HepG2 (cell line): Measurements from ENCODE around the gene SEM1. TPM values are rescaled to one million over a fixed set of nuclear protein-coding genes. Genes with fewer than 3 reads are reported as not detected.

Source experiments
- ATAC-seq: fragments of 200-7000 bp; cut with Tn5 transposase; 3 replicates; pipeline ENCODE4 v1.9.1; 2020; ENCODE audit warnings: mild to moderate bottlenecking, moderate library complexity
- BruUV-seq: library from RNA; stranded (reverse); fragments of 400-500 nt; replicated peaks from 2 replicates; lab custom pipeline; 2021; lab: Mats Ljungman, UMichigan
- CTCF ChIA-PET: fragments of 300-600 bp; formaldehyde crosslinking; extraction: SDS; loops from one replicate; lab custom pipeline; 2021; ENCODE audit warnings: low total read pairs, inconsistent platforms, low intra/inter-chr PET ratio; lab: Yijun Ruan, JAX
- POLR2A ChIA-PET: fragments of 350-600 bp; sonication (Branson Sonifier 250); formaldehyde crosslinking; loops from one replicate; lab custom pipeline; 2020; ENCODE audit warnings: antibody characterized with exemption, inconsistent platforms; lab: Yijun Ruan, JAX
- DNase-seq: peaks from one replicate; pipeline ENCODE4 v3.0.0-alpha.2; 2015; ENCODE audit warnings: low spot score
- FAIRE-seq: peaks from 3 replicates; lab custom pipeline; 2011; peaks lifted over from hg19 to GRCh38; lab: Jason Lieb, UNC
- H2AFZ ChIP-seq: one replicate; pipeline ENCODE4 v1.6.1; 2011; ENCODE audit warnings: low read length, inconsistent platforms
- H3K27ac ChIP-seq: fragments of 300-600 bp; 3 replicates; pipeline ENCODE4 v1.8.0; 2011; ENCODE audit warnings: mixed run types, mild to moderate bottlenecking, mixed read lengths, low read length, inconsistent platforms; ENCODE audit not compliant: insufficient read depth; ENCODE audit errors: extremely low read length
- H3K27me3 ChIP-seq, 2 experiments: fragments of 200-600 bp in 1 of 2; 2 replicates in 1 of 2; 3 replicates in 1 of 2; pipeline versions ENCODE4 v1.6.0 to v1.8.0; 2011; ENCODE audit warnings: low read length in 2 of 2, mild to moderate bottlenecking in 2 of 2, moderate library complexity in 2 of 2, inconsistent platforms in 1 of 2; ENCODE audit not compliant: insufficient read depth in 2 of 2, control insufficient read depth in 1 of 2
- H3K36me3 ChIP-seq, 2 experiments: fragments of 200-600 bp in 1 of 2; replicated peaks in 1 of 2; 2 replicates in 1 of 2; 3 replicates in 1 of 2; pipeline versions ENCODE4 v1.5.1 to v1.8.0; 2011; ENCODE audit warnings: low read length in 2 of 2, inconsistent platforms in 1 of 2; ENCODE audit not compliant: insufficient read depth in 2 of 2, control insufficient read depth in 1 of 2
- H3K4me1 ChIP-seq: 2 replicates; pipeline ENCODE4 v1.5.1; 2012; ENCODE audit warnings: low read length, inconsistent platforms; ENCODE audit not compliant: insufficient read depth
- H3K4me2 ChIP-seq: 2 replicates; pipeline ENCODE4 v1.6.0; 2011; ENCODE audit warnings: low read depth, low read length, inconsistent platforms
- H3K4me3 ChIP-seq, 3 experiments: fragments of 200-600 bp in 1 of 3; sonication (generic), shearing (Covaris generic) in 1 of 3; replicated peaks in 1 of 3; 2 replicates each; pipeline ENCODE4 v1.5.1; 2011 to 2016; ENCODE audit warnings: low read length in 3 of 3, inconsistent platforms in 2 of 3, low read depth in 2 of 3, mild to moderate bottlenecking in 2 of 3, control low read depth in 1 of 3, mixed read lengths in 1 of 3; ENCODE audit not compliant: insufficient read depth in 1 of 3
- H3K79me2 ChIP-seq: one replicate; pipeline ENCODE4 v1.6.1; 2011; ENCODE audit warnings: low read length, inconsistent platforms; ENCODE audit not compliant: insufficient read depth
- H3K9ac ChIP-seq: 2 replicates; pipeline ENCODE4 v1.6.0; 2011; ENCODE audit warnings: mild to moderate bottlenecking, low read depth, low read length, inconsistent platforms; ENCODE audit not compliant: insufficient read depth
- H3K9me3 ChIP-seq: 2 replicates; pipeline ENCODE4 v1.5.1; 2012; ENCODE audit warnings: mild to moderate bottlenecking, low read length
- H4K20me1 ChIP-seq: 2 replicates; pipeline ENCODE4 v1.6.0; 2011; ENCODE audit warnings: inconsistent platforms, mild to moderate bottlenecking, low read length, moderate library complexity; ENCODE audit not compliant: insufficient read depth
- GPBP1L1 ChIP-seq: sonication (generic); formaldehyde crosslinking; IDR thresholded peaks from 2 replicates; pipeline ENCODE4 v1.5.0; 2020; ENCODE audit warnings: mild to moderate bottlenecking, missing genetic modification reagents
- HNRNPK ChIP-seq: fragments of 200-400 bp; formaldehyde crosslinking; IDR thresholded peaks from 2 replicates; pipeline ENCODE4 v1.6.1; 2018; ENCODE audit warnings: low read length, low read depth, moderate library complexity, mild to moderate bottlenecking; ENCODE audit not compliant: poor library complexity, severe bottlenecking
- RNF219 ChIP-seq: sonication (generic); formaldehyde crosslinking; IDR thresholded peaks from 2 replicates; pipeline ENCODE4 v1.5.0; 2020; ENCODE audit warnings: mild to moderate bottlenecking, missing genetic modification reagents
- TFAP4 ChIP-seq: sonication (generic); IDR thresholded peaks from 2 replicates; pipeline ENCODE4 v1.6.1; 2016; ENCODE audit warnings: low read depth, borderline replicate concordance
- ZKSCAN1 ChIP-seq: fragments of 150-350 bp; IDR thresholded peaks from 2 replicates; pipeline ENCODE4 v1.6.1; 2014; ENCODE audit warnings: low read length
- ZNF121 ChIP-seq: sonication (generic); formaldehyde crosslinking; IDR thresholded peaks from 2 replicates; pipeline ENCODE4 v1.5.0; 2020; ENCODE audit warnings: mild to moderate bottlenecking, missing genetic modification reagents
- ZNF460 ChIP-seq: sonication (generic); formaldehyde crosslinking; IDR thresholded peaks from 2 replicates; pipeline ENCODE4 v1.5.1; 2020; ENCODE audit warnings: missing genetic modification reagents, mild to moderate bottlenecking, borderline replicate concordance
- WGBS: methylation state at CpG from one replicate; pipeline ENCODE4 v1.1.6; 2017; ENCODE audit warnings: low lambda C conversion rate; 5-methylcytosine and 5-hydroxymethylcytosine counted together
- in situ Hi-C: cut with HindIII; loops from 2 replicates; pipeline ENCODE4 v1.10.0; 2017; ENCODE audit warnings: low pct_unique_long_range_greater_than_20kb; ENCODE audit not compliant: extremely low pct_ligation_motif_present
- intact Hi-C: fragments of 100-400 bp; cut with micrococcal nuclease; formaldehyde crosslinking; loops from one replicate; pipeline ENCODE4 v1.10.0; 2022; ENCODE audit not compliant: unreplicated experiment
- polyA plus RNA-seq, 8 experiments: library from polyadenylated mRNA; depleted of rRNA in 3 of 8; stranded (reverse) in 7 of 8; unstranded in 1 of 8; fragments of >200 nt; fragmentation: Illumina TruSeq in 4 of 8; extraction: Trizol in 4 of 8; gene quantifications; 2 replicates each; pipeline versions ENCODE4 v1.2.1 to v1.2.3, GENCODE V29; 2011 to 2016; ENCODE audit warnings: low read depth in 4 of 8, missing spikeins in 1 of 8, mixed read lengths in 1 of 8; ENCODE audit not compliant: insufficient read depth in 1 of 8
- total RNA-seq, 5 experiments: library from RNA; depleted of rRNA; stranded (reverse); fragments of >200 nt; fragmentation: Illumina TruSeq; extraction: Trizol; gene quantifications; 2 replicates each; pipeline ENCODE4 v1.2.3, GENCODE V29; 2016; ENCODE audit warnings: low read depth in 1 of 5

SEM1 gene
- total and polyA plus RNA-seq, 2 of the 13 experiments (the other 11 are each of a cell fraction or from before 2014, with no cell fraction given), result 40.7 to 174 TPM

- Histone ChIP-seq H3K4me1 (peaks cover 39% of the 10 kb centered on the region), H3K9ac (peak overlapping the region; percentile 85), H3K36me3 (peaks cover 0 to 5% of the 10 kb centered on the region in 2 experiments; a peak in 3 of 5 replicates), H3K4me3 (peak overlapping the region; percentile 85 to 91 (median 90)), H4K20me1 (peaks cover 11% of the 10 kb centered on the region), H3K79me2 (peaks cover 52% of the 10 kb centered on the region), H3K9me3 (peaks cover 15% of the 10 kb centered on the region), H2AFZ (no peak overlapping the region), H3K27ac (peak overlapping the region; percentile 88), H3K4me2 (peak overlapping the region; percentile 97), H3K27me3 (no peaks in the 10 kb centered on the region; a peak in 1 of 5 replicates)
- 1% methylated on average over 5 of the region's 5 CpGs for WGBS
- ATAC-seq (peak; percentile 10), DNase-seq (no peak), FAIRE-seq (no peak)
- ChIA-PET CTCF (no interaction called here), POLR2A (interaction anchor here (2.0 kb wide), 1 partner anchor 297 kb away, joined by 6 read pairs; the partner anchor contains the start of gene DLX6)
- in situ Hi-C loops (no loop called here), intact Hi-C loops (loop anchor here (2.0 to 10.0 kb wide), 4 partner anchors 96 to 632 kb away; no protein-coding TSS in a partner anchor)
- TF ChIP-seq ZNF460 (CRISPR knock-in tag) (peak; percentile 72), GPBP1L1 (CRISPR knock-in tag) (no peak), ZNF121 (CRISPR knock-in tag) (peak; percentile 78; the same call in 1 of the 2 replicates), HNRNPK (no peak), RNF219 (CRISPR knock-in tag) (0 out of 2 replicates have a peak, but pooled peaks have one; percentile 2), ZKSCAN1 (no peak), TFAP4 (no peak)
- BruUV-seq, result no TSS peak
Measured at GRCh38 chr7:96708872-96709271, 774 bp downstream of the SEM1 start.
